ENCODE results near the gene C16orf78. TPM values are rescaled to one million over a fixed set of nuclear protein-coding genes. Genes with fewer than 3 reads are reported as not detected.

Gene C16orf78
- total RNA-seq, 6 donors from 2014 or later: not detected

DNA sequence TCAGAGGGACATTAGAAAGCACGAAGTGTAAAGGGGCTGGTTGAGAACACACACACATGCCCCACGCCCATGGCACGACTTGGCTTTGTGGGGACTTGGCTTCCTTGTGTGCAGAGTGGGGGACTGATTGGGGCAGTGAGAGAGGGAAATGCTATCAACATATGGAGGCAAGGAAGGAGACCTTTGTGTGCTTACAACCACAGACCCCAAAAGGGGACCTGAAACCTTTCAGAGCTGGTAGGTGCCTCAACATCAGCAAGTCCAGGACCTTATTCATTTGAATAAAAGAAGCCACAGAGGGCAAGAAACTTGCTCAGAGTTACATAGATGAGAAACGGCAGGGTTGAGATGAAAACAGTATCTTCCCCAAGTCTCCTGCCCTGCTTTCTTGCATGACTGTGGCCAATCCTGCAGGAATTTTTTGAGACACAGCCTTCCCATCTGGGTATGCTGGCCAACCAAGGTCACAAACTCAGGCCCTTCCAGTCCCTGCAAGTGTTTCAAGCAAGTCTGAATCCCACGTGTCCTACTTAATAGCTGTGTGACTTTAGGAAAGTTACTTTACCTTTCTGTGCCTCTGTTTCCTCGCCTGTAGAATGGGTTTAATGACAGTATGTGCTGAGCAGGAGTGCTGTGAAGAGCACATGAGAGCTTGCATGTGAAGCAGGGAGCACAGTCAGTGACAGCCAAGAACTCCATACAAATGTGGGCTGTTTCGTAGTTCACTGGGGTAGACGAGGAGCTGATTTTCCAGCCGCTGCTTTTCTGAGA lies 26.2 kb downstream of the C16orf78 start:
- no peak overlapping the region for H3K4me3 ChIP-seq
- H3K27me3 ChIP-seq: no peaks in the 10 kb centered on the region
- H3K4me1 ChIP-seq: no peaks in the 10 kb centered on the region
- ATAC-seq (ENCODE audit: low FRiP score in 2 of 2): no peak
- WGBS, 2 donors: 75 to 83% methylated on average over 9 of the region's 9 CpGs
- TF ChIP-seq EP300 (IDR thresholded peaks at IDR 0.05) (no peak), POLR2A (IDR thresholded peaks at IDR 0.05) (no peak), POLR2AphosphoS5 (IDR thresholded peaks at IDR 0.05) (no peak)
- TF ChIP-seq, protein P1, sequence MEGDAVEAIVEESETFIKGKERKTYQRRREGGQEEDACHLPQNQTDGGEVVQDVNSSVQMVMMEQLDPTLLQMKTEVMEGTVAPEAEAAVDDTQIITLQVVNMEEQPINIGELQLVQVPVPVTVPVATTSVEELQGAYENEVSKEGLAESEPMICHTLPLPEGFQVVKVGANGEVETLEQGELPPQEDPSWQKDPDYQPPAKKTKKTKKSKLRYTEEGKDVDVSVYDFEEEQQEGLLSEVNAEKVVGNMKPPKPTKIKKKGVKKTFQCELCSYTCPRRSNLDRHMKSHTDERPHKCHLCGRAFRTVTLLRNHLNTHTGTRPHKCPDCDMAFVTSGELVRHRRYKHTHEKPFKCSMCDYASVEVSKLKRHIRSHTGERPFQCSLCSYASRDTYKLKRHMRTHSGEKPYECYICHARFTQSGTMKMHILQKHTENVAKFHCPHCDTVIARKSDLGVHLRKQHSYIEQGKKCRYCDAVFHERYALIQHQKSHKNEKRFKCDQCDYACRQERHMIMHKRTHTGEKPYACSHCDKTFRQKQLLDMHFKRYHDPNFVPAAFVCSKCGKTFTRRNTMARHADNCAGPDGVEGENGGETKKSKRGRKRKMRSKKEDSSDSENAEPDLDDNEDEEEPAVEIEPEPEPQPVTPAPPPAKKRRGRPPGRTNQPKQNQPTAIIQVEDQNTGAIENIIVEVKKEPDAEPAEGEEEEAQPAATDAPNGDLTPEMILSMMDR (IDR thresholded peaks at IDR 0.05): no peak
- no peak overlapping the region for H3K27ac ChIP-seq
- no peaks in the 10 kb centered on the region for H3K36me3 ChIP-seq
- H3K9me3 ChIP-seq: peaks cover 0 to 6% (median 5%) of the 10 kb centered on the region in 4 donors
- no peak for DNase-seq

GRCh38 chr16:49400611-49401010 lies 27.0 kb downstream of the C16orf78 start:
- Histone ChIP-seq H3K27ac (no peak overlapping the region), H3K27me3 (no peaks in the 10 kb centered on the region), H3K4me3 (no peak overlapping the region), H3K4me1 (no peaks in the 10 kb centered on the region), H3K9me3 (peaks cover 0 to 6% (median 5%) of the 10 kb centered on the region in 4 donors), H3K36me3 (no peaks in the 10 kb centered on the region)
- DNase-seq (no peak), ATAC-seq (ENCODE audit: low FRiP score in 2 of 2) (no peak)
- 91 to 92% methylated on average over 7 of the region's 7 CpGs for WGBS, 2 donors
- no peak for TF ChIP-seq EP300 (IDR thresholded peaks at IDR 0.05)
- no peak for TF ChIP-seq POLR2A (IDR thresholded peaks at IDR 0.05)
- TF ChIP-seq POLR2AphosphoS5 (IDR thresholded peaks at IDR 0.05): no peak
- TF ChIP-seq, protein P1 (IDR thresholded peaks at IDR 0.05): no peak

GRCh38 chr16:49405123-49405522 lies 31.5 kb downstream of the C16orf78 start:
- Histone ChIP-seq H3K36me3 (no peaks in the 10 kb centered on the region), H3K4me3 (no peak overlapping the region), H3K27ac (no peak overlapping the region), H3K9me3 (peaks cover 0 to 6% (median 5%) of the 10 kb centered on the region in 4 donors), H3K27me3 (no peaks in the 10 kb centered on the region), H3K4me1 (peaks cover 0 to 7% (median 2%) of the 10 kb centered on the region in 4 donors)
- ATAC-seq (ENCODE audit: low FRiP score in 2 of 2) (no peak), DNase-seq (peak in 1 of 2 donors; percentile 32)
- WGBS, 2 donors: 96 to 97% methylated on average over 4 of the region's 4 CpGs
- no peak for TF ChIP-seq POLR2A (IDR thresholded peaks at IDR 0.05)
- TF ChIP-seq EP300 (IDR thresholded peaks at IDR 0.05): no peak
- TF ChIP-seq POLR2AphosphoS5 (IDR thresholded peaks at IDR 0.05): no peak
- TF ChIP-seq, protein P1 (IDR thresholded peaks at IDR 0.05): no peak

- TF ChIP-seq, protein P1 (IDR thresholded peaks at IDR 0.05): no peak
- TF ChIP-seq POLR2AphosphoS5 (IDR thresholded peaks at IDR 0.05): no peak
- TF ChIP-seq EP300 (IDR thresholded peaks at IDR 0.05): no peak
- no peak for TF ChIP-seq POLR2A (IDR thresholded peaks at IDR 0.05)
- DNase-seq: no peak
- peaks cover 0 to 6% (median 5%) of the 10 kb centered on the region in 4 donors for H3K9me3 ChIP-seq
- no peaks in the 10 kb centered on the region for H3K27me3 ChIP-seq
- H3K4me3 ChIP-seq: no peak overlapping the region
- no peak overlapping the region for H3K27ac ChIP-seq
- H3K4me1 ChIP-seq: peaks cover 0 to 7% (median 2%) of the 10 kb centered on the region in 4 donors
- WGBS, 2 donors: 75 to 78% methylated on average over 6 of the region's 6 CpGs
- H3K36me3 ChIP-seq: no peaks in the 10 kb centered on the region
- ATAC-seq (ENCODE audit: low FRiP score in 2 of 2): no peak
Observed at GRCh38 chr16:49405530-49405929, 31.9 kb downstream of the C16orf78 start.

Measured in upper lobe of left lung (tissue), 6 donors.